Endothelial cell of umbilical vein (primary cell): ENCODE results near the gene ZC3H7A. TPM values are rescaled to one million over a fixed set of nuclear protein-coding genes. Genes with fewer than 3 reads are reported as not detected.

ENCODE experiments used
- BruUV-seq: library from RNA; stranded (reverse); fragments of 400-500 nt; replicated peaks from 2 replicates; lab custom pipeline; 2021; lab: Mats Ljungman, UMichigan
- CTCF ChIA-PET: fragments of 300-600, 350-600 bp; sonication (Branson Sonifier 250); formaldehyde crosslinking; loops from one replicate; lab custom pipeline; 2021; ENCODE audit warnings: antibody characterized with exemption, inconsistent platforms; lab: Charles Lee
- POLR2A ChIA-PET: fragments of 300-600, 350-600 bp; sonication (Branson Sonifier 250); formaldehyde crosslinking; loops from one replicate; lab custom pipeline; 2021; ENCODE audit warnings: antibody characterized with exemption, inconsistent platforms; lab: Charles Lee
- DNase-seq: peaks from one replicate; pipeline ENCODE4 v3.0.0-alpha.2; 2011; ENCODE audit warnings: low read depth, low spot score
- FAIRE-seq: peaks from 2 replicates; lab custom pipeline; 2011; peaks lifted over from hg19 to GRCh38; lab: Jason Lieb, UNC
- H2AFZ ChIP-seq: 2 replicates; pipeline ENCODE4 v1.6.0; 2012; ENCODE audit warnings: low read depth, low read length, control low read depth, inconsistent platforms
- H3K27ac ChIP-seq: 2 replicates; pipeline ENCODE4 v1.5.1; 2011; ENCODE audit warnings: low read depth, mild to moderate bottlenecking, control low read depth, low read length, moderate library complexity; ENCODE audit not compliant: insufficient read depth
- H3K27me3 ChIP-seq, 2 experiments: 2 replicates each; pipeline versions ENCODE4 v1.6.0 to v1.6.1; 2011; ENCODE audit warnings: low read length in 2 of 2, mixed read lengths in 1 of 2; ENCODE audit not compliant: control insufficient read depth in 2 of 2, insufficient read depth in 2 of 2
- H3K36me3 ChIP-seq, 2 experiments: 2 replicates in 1 of 2; 3 replicates in 1 of 2; pipeline ENCODE4 v1.5.1; 2011; ENCODE audit warnings: low read length in 2 of 2, mild to moderate bottlenecking in 1 of 2, moderate library complexity in 1 of 2; ENCODE audit not compliant: control insufficient read depth in 2 of 2, insufficient read depth in 2 of 2; ENCODE audit errors: extremely low read depth in 1 of 2
- H3K4me1 ChIP-seq: 3 replicates; pipeline ENCODE4 v1.5.1; 2011; ENCODE audit warnings: mild to moderate bottlenecking, low read length; ENCODE audit not compliant: control insufficient read depth, insufficient read depth; ENCODE audit errors: extremely low read depth
- H3K4me2 ChIP-seq: 2 replicates; pipeline ENCODE4 v1.6.1; 2011; ENCODE audit warnings: low read length, control low read depth, mixed read lengths; ENCODE audit not compliant: insufficient read depth
- H3K4me3 ChIP-seq, 3 experiments: fragments of 200-600 bp in 1 of 3; sonication (generic), shearing (Covaris generic) in 1 of 3; replicated peaks in 1 of 3; 2 replicates each; pipeline ENCODE4 v1.5.1; 2011 to 2016; ENCODE audit warnings: control low read depth in 3 of 3, low read length in 3 of 3, mild to moderate bottlenecking in 2 of 3, inconsistent platforms in 1 of 3, low read depth in 1 of 3, moderate library complexity in 1 of 3; ENCODE audit not compliant: insufficient read depth in 1 of 3
- H3K79me2 ChIP-seq: 2 replicates; pipeline ENCODE4 v1.6.0; 2012; ENCODE audit warnings: low read length, inconsistent platforms; ENCODE audit not compliant: control insufficient read depth, insufficient read depth
- H3K9ac ChIP-seq: replicated peaks from 2 replicates; pipeline ENCODE3; 2011; ENCODE audit warnings: low read length, control low read depth; ENCODE audit not compliant: insufficient read depth; ENCODE audit errors: extremely low read depth
- H3K9me1 ChIP-seq: replicated peaks from 3 replicates; pipeline ENCODE4 v1.6.0; 2011; ENCODE audit warnings: mild to moderate bottlenecking, low read length; ENCODE audit not compliant: control insufficient read depth, insufficient read depth; ENCODE audit errors: extremely low read depth
- H3K9me3 ChIP-seq: replicated peaks from 2 replicates; pipeline ENCODE4 v1.5.1; 2012; ENCODE audit warnings: low read length, inconsistent platforms; ENCODE audit not compliant: control insufficient read depth, insufficient read depth
- H4K20me1 ChIP-seq: replicated peaks from 2 replicates; pipeline ENCODE3; 2011; ENCODE audit warnings: mild to moderate bottlenecking, low read length; ENCODE audit not compliant: control insufficient read depth, insufficient read depth; ENCODE audit errors: extremely low read depth
- EZH2 ChIP-seq: IDR thresholded peaks from 2 replicates; pipeline ENCODE4 v1.6.1; 2012; ENCODE audit warnings: borderline replicate concordance, low read depth, mild to moderate bottlenecking, moderate library complexity, low read length, inconsistent platforms; ENCODE audit not compliant: severe bottlenecking
- FOS ChIP-seq: IDR thresholded peaks from 2 replicates; pipeline ENCODE4 v1.6.1; 2011; ENCODE audit warnings: mild to moderate bottlenecking, low read length, moderate library complexity, borderline replicate concordance; ENCODE audit not compliant: insufficient read depth
- GATA2 ChIP-seq: IDR thresholded peaks from 2 replicates; pipeline ENCODE4 v1.7.0; 2011; ENCODE audit warnings: low read depth, mild to moderate bottlenecking, moderate library complexity, mixed read lengths, low read length; ENCODE audit not compliant: insufficient read length, insufficient read depth
- JUN ChIP-seq: IDR thresholded peaks from 2 replicates; pipeline ENCODE4 v1.6.1; 2011; ENCODE audit warnings: borderline replicate concordance, low read depth; ENCODE audit not compliant: insufficient read length, insufficient read depth
- MYC ChIP-seq: IDR thresholded peaks from one replicate; pipeline ENCODE4 v1.6.1; 2011; ENCODE audit warnings: mild to moderate bottlenecking, low read depth, low read length
- POLR2A ChIP-seq: IDR thresholded peaks from 2 replicates; pipeline ENCODE4 v1.6.1; 2012; ENCODE audit warnings: low read depth, mild to moderate bottlenecking, control low read depth, low read length
- POLR2AphosphoS5 ChIP-seq: IDR thresholded peaks from 2 replicates; pipeline ENCODE4 v1.6.1; 2012; ENCODE audit warnings: low read depth, mild to moderate bottlenecking, control low read depth, low read length, moderate library complexity; ENCODE audit not compliant: insufficient read depth
- dilution Hi-C: fragments of 300-500 bp; cut with MboI; formaldehyde crosslinking; loops from one replicate; pipeline ENCODE4 v1.15.0; 2019; ENCODE audit warnings: low sequenced_read_pairs; ENCODE audit not compliant: extremely low pct_ligation_motif_present
- intact Hi-C: fragments of 100-400 bp; cut with micrococcal nuclease; formaldehyde crosslinking; loops from one replicate; pipeline ENCODE4 v1.10.0; 2022
- polyA plus RNA-seq, 4 experiments: library from polyadenylated mRNA; depleted of rRNA in 3 of 4; stranded (reverse) in 3 of 4; unstranded in 1 of 4; fragments of >200 nt; gene quantifications; 2 replicates each; pipeline versions ENCODE4 v1.2.1 to v1.2.3, GENCODE V29; 2011 to 2012; ENCODE audit warnings: missing spikeins in 1 of 4
- total RNA-seq: library from RNA; stranded (reverse); gene quantifications from 2 replicates; pipeline ENCODE4 v1.2.3, GENCODE V29; 2021
- TF ChIP-seq, protein P1 (sequence below), 2 donors: IDR thresholded peaks; 1 replicate in 1 of 2; 2 replicates in 1 of 2; pipeline ENCODE4 v1.5.1; 2011; ENCODE audit warnings: low read length in 2 of 2, mild to moderate bottlenecking in 2 of 2, moderate library complexity in 2 of 2, control low read depth in 1 of 2, inconsistent platforms in 1 of 2, low read depth in 1 of 2; ENCODE audit not compliant: insufficient read depth in 1 of 2; ENCODE audit errors: extremely low read depth in 1 of 2
- TF ChIP-seq, protein P2 (sequence below): IDR thresholded peaks from 2 replicates; pipeline ENCODE4 v1.6.1; 2011; ENCODE audit not compliant: insufficient read depth, insufficient read length

The ZC3H7A gene
- total and polyA plus RNA-seq, 2 donors (not counting 3 experiments of a cell fraction or from before 2014, with no cell fraction given): 44.1 to 78.0 TPM

DNA sequence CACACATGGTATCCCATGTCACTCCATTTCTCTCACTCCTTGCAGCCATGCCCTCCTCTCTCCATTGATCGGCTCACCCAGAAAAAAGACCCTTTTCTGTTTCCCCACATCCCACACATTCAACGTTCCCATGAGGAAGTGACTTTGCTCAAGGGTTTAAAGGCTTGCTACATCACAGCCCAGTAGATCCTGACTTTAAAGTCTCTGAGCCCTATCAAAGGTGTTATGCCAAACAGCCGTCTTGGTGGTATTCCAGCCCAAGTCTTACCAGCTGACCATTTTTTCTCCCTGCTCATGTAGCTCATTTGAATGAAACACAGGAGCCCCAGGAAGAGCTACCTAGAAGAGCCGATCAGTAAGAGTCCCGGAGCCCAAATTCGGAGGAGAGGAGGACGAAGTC, 47.0 kb downstream of the ZC3H7A start:
- intact Hi-C loops (no loop called here), dilution Hi-C loops (no loop called here)
- FAIRE-seq: no peak
- Histone ChIP-seq H3K36me3 (peaks cover 26 to 35% of the 10 kb centered on the region in 2 experiments), H3K27me3 (no peaks in the 10 kb centered on the region), H3K4me3 (no peak overlapping the region), H3K4me2 (no peak overlapping the region), H3K4me1 (no peaks in the 10 kb centered on the region), H3K27ac (no peak overlapping the region), H2AFZ (no peak overlapping the region), H3K79me2 (no peaks in the 10 kb centered on the region), H3K9me1 (no peaks in the 10 kb centered on the region), H3K9ac (no peak overlapping the region), H4K20me1 (no peaks in the 10 kb centered on the region), H3K9me3 (no peaks in the 10 kb centered on the region)
- ChIA-PET CTCF (no interaction called here), POLR2A (no interaction called here)
- no peak for DNase-seq
- no TSS peak for BruUV-seq
- TF ChIP-seq MYC (no peak), POLR2AphosphoS5 (no peak), GATA2 (no peak)
- TF ChIP-seq, protein P1, sequence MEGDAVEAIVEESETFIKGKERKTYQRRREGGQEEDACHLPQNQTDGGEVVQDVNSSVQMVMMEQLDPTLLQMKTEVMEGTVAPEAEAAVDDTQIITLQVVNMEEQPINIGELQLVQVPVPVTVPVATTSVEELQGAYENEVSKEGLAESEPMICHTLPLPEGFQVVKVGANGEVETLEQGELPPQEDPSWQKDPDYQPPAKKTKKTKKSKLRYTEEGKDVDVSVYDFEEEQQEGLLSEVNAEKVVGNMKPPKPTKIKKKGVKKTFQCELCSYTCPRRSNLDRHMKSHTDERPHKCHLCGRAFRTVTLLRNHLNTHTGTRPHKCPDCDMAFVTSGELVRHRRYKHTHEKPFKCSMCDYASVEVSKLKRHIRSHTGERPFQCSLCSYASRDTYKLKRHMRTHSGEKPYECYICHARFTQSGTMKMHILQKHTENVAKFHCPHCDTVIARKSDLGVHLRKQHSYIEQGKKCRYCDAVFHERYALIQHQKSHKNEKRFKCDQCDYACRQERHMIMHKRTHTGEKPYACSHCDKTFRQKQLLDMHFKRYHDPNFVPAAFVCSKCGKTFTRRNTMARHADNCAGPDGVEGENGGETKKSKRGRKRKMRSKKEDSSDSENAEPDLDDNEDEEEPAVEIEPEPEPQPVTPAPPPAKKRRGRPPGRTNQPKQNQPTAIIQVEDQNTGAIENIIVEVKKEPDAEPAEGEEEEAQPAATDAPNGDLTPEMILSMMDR (IDR thresholded peaks at IDR 0.05; ENCODE audit: extremely low read depth in 1 of 2, insufficient read depth in 1 of 2, low read depth in 1 of 2, low read length in 2 of 2): no peak

DNA sequence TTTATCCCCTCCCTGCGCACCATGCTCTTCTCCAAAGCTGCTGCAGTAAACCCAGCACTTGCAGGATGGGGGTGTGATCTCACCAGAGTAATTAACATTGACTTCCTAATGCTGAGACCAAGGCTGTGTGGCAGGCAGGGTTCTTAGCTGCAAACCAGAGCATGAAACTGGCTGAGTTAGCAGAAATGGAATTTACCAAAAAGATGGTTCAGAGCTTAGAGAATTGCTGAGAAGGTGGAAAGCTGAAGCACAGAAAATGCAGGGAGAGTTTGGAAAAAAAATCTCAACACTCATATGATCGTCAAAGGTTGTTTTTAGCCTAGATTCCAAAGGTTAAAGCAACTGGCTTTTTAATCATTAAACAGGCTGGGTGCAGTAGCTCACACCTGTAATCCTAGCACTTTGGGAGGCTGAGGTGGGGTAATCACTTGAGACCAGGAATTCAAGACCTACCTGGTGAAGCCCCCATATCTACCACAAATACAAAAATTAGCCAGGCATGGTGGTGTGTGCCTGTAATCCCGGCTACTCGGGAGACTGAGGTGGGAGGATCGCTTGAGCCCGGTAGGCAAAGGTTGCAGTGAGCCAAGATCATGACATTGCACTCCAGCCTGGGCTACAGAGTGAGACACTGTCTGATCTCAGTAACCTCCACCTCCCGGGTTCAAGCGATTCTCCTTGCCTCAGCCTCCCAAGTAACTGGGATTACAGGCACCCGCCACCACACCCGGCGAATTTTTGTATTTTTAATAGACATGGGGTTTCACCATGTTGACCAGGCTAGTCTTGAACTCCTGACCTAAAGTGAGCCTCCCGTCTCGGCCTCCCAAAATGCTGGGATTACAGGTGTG, 48.4 kb downstream of the ZC3H7A start:
- dilution Hi-C loops (no loop called here), intact Hi-C loops (no loop called here)
- no peak overlapping the region for H3K4me2 ChIP-seq
- no peak overlapping the region for H3K4me3 ChIP-seq
- peaks cover under 1% of the 10 kb centered on the region for H3K4me1 ChIP-seq
- no peaks in the 10 kb centered on the region for H3K27me3 ChIP-seq
- H3K9me3 ChIP-seq: no peaks in the 10 kb centered on the region
- FAIRE-seq (no peak), DNase-seq (no peak)
- H3K79me2 ChIP-seq: no peaks in the 10 kb centered on the region
- ChIA-PET POLR2A (no interaction called here), CTCF (interaction anchor here (0.6 to 0.8 kb wide), 2 partner anchors 30 to 319 kb away, joined by 3 read pairs; no protein-coding TSS in a partner anchor)
- H3K9me1 ChIP-seq: no peaks in the 10 kb centered on the region
- TF ChIP-seq JUN (no peak), FOS (no peak), EZH2 (no peak), POLR2A (no peak), MYC (no peak), GATA2 (no peak), POLR2AphosphoS5 (no peak)
- TF ChIP-seq, protein P2, sequence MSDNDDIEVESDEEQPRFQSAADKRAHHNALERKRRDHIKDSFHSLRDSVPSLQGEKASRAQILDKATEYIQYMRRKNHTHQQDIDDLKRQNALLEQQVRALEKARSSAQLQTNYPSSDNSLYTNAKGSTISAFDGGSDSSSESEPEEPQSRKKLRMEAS: no peak
- TF ChIP-seq, protein P1 (IDR thresholded peaks at IDR 0.05; ENCODE audit: extremely low read depth in 1 of 2, insufficient read depth in 1 of 2, low read depth in 1 of 2, low read length in 2 of 2): no peak
- no peak overlapping the region for H3K9ac ChIP-seq
- peaks cover 26 to 31% of the 10 kb centered on the region in 2 experiments for H3K36me3 ChIP-seq
- no peaks in the 10 kb centered on the region for H4K20me1 ChIP-seq
- no peak overlapping the region for H3K27ac ChIP-seq
- no peak overlapping the region for H2AFZ ChIP-seq
- no TSS peak for BruUV-seq
